Measurements from ENCODE around the gene PCK1.

PCK1 gene

GRCh38 chr20:57613481-57613921, 52.6 kb downstream of the PCK1 start:
- Mint-ChIP-seq H3K4me1 (peaks cover 32% of the 10 kb centered on the region), H3K9me3 (no peaks in the 10 kb centered on the region), H3K27me3 (no peaks in the 10 kb centered on the region), H3K36me3 (peaks cover 27% of the 10 kb centered on the region), H3K4me3 (no peak overlapping the region), H3K27ac (no peak overlapping the region)
- ATAC-seq (ENCODE audit: low read depth) = no peak
- DNase-seq (ENCODE audit: low spot score in 2 of 2) = no peak

GRCh38 chr20:57614490-57615444, 53.9 kb downstream of the PCK1 start:
- H3K27me3 Mint-ChIP-seq = no peaks in the 10 kb centered on the region
- DNase-seq (ENCODE audit: low spot score in 2 of 2) = no peak
- H3K4me1 Mint-ChIP-seq = peaks cover 27% of the 10 kb centered on the region
- H3K27ac Mint-ChIP-seq = no peak overlapping the region
- no peaks in the 10 kb centered on the region for H3K9me3 Mint-ChIP-seq
- no peak overlapping the region for H3K4me3 Mint-ChIP-seq
- H3K36me3 Mint-ChIP-seq = peaks cover 21% of the 10 kb centered on the region
- ATAC-seq (ENCODE audit: low read depth) = no peak

DNA sequence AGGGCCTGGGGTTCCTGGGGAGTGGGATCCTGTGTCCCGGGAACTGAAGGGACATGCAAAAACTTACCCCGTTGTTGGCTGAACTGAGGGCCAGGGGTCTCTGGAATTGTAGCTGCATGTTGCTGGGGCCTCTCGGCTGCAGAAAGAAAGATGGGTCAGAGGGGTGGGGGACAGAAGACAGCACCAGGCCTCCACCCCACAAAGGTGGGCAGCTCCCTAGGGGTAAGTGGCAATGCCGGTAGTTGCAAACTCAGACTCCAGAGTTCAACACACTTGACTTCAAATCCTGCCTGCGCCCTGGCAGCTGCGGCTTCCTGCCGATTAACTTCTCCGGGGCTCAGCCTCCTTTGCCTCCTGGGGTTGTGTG, 54.5 kb downstream of the PCK1 start:
- H3K36me3 Mint-ChIP-seq = peaks cover 19% of the 10 kb centered on the region
- H3K9me3 Mint-ChIP-seq = no peaks in the 10 kb centered on the region
- DNase-seq (ENCODE audit: low spot score in 2 of 2) (no peak), ATAC-seq (ENCODE audit: low read depth) (no peak)
- H3K4me3 Mint-ChIP-seq = no peak overlapping the region
- no peaks in the 10 kb centered on the region for H3K27me3 Mint-ChIP-seq
- no peak overlapping the region for H3K27ac Mint-ChIP-seq
- H3K4me1 Mint-ChIP-seq = peaks cover 26% of the 10 kb centered on the region

DNA sequence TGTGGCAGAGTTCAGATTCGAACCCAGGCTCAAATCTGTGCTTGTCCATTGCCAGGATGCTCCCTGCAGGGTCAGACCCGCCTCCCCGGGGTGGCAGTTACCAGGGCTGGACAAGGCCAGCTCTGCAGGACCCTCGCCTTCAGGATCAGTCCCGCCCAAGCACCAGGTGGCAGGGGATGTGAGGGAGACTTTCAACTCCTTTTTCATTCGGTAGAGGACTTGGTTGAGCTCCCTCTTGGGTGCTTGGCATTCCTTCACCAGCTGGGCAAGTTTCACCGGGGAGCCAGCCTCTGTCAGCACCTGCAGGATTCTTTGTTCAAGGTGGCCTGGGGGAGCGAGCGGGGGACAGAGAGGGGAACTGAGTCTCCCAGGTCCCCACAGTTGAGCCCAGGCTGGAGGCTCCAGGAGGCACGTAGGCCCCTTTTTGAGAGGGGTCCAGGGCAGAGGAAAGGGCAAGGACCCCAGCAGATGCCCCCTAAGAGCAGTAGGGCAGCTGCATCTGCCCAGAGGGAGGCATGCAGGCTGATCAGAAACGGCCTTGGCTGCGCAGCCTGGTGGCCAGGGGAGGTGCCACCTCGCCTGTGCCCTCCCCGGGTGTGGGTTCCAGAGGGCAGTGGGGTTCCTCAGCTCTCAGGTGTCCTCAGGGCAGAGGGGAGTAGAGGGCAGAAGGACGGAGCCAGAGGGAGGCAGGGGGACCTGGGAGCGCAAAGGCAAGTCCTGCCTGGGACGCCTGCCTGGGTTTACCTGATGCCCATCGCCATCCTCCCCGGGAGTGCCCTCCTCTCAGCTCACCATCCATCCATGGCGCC, 55.4 kb downstream of the PCK1 start:
- Mint-ChIP-seq H3K4me1 (peaks cover 28% of the 10 kb centered on the region), H3K4me3 (no peak overlapping the region), H3K36me3 (peaks cover 13% of the 10 kb centered on the region), H3K27me3 (no peaks in the 10 kb centered on the region), H3K9me3 (no peaks in the 10 kb centered on the region), H3K27ac (peak overlapping the region; percentile 17)
- no peak for DNase-seq (ENCODE audit: low spot score in 2 of 2)
- ATAC-seq (ENCODE audit: low read depth) = no peak

- peaks cover 13% of the 10 kb centered on the region for H3K36me3 Mint-ChIP-seq
- H3K9me3 Mint-ChIP-seq = no peaks in the 10 kb centered on the region
- no peaks in the 10 kb centered on the region for H3K27me3 Mint-ChIP-seq
- H3K27ac Mint-ChIP-seq = peak overlapping the region; percentile 98
- ATAC-seq (ENCODE audit: low read depth) = no peak
- peaks cover 29% of the 10 kb centered on the region for H3K4me1 Mint-ChIP-seq
- peak overlapping the region; percentile 88 for H3K4me3 Mint-ChIP-seq
- no peak for DNase-seq (ENCODE audit: low spot score in 2 of 2)
Observed at GRCh38 chr20:57617079-57617795, 56.3 kb downstream of the PCK1 start.
